ENCODE results near the gene SYNGR1.

DNA sequence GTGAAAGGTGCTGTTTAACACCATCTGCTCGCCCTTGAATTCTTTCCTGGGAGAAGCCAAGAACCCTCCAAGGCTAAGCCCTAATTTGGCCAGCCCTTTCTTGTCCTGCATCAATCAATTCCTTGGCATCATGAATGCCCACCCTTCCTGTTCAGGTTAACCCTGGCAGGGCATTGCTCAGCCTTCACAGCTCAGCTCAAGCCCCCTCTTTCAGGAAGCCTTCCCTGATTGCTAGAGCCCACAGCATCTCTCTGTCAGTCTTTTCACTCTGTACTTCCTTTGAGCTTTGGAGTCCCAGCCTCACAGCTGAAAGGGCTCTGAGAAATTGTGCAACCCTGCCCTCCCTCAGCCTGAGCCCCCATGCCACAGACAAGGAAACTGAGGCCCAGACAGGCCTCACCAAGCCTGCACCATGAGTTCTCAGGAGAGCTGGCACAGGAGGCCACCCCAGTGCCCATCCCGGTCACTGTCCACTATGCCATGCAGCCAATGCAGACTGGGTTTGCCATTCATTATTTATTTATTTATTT lies 47.3 kb upstream of the SYNGR1 start:
- TF ChIP-seq, protein P1, sequence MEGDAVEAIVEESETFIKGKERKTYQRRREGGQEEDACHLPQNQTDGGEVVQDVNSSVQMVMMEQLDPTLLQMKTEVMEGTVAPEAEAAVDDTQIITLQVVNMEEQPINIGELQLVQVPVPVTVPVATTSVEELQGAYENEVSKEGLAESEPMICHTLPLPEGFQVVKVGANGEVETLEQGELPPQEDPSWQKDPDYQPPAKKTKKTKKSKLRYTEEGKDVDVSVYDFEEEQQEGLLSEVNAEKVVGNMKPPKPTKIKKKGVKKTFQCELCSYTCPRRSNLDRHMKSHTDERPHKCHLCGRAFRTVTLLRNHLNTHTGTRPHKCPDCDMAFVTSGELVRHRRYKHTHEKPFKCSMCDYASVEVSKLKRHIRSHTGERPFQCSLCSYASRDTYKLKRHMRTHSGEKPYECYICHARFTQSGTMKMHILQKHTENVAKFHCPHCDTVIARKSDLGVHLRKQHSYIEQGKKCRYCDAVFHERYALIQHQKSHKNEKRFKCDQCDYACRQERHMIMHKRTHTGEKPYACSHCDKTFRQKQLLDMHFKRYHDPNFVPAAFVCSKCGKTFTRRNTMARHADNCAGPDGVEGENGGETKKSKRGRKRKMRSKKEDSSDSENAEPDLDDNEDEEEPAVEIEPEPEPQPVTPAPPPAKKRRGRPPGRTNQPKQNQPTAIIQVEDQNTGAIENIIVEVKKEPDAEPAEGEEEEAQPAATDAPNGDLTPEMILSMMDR (IDR thresholded peaks at IDR 0.05): no peak
- TF ChIP-seq POLR2A (IDR thresholded peaks at IDR 0.05): no peak
